ENCODE results near the gene CTR9.

Gene CTR9

DNA sequence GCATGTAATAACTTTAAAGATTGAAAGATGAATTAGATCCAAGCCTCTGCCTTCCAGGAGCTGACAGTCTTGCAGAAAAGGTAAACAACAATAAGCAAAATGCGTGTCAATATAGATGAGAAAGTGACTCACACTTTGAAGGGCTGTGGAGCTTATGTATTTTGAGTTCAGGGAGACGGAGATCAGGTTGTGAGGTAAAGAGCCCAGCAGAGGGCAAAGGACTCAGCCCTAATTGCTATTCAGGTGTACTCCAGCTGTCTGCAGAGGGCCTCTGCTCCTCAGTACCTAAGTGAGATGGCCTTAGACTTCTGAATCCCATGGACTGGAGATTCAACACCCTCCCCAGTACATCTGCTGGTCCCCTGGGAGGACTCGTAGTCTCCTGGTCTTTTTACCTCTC, 22.9 kb upstream of the CTR9 start:
- no peak for TF ChIP-seq POLR2A (IDR thresholded peaks at IDR 0.05; ENCODE audit: low read length)
- no peak for TF ChIP-seq GATA1 (IDR thresholded peaks at IDR 0.05; ENCODE audit: low read depth, low read length)
- DNase-seq: no peak

DNA sequence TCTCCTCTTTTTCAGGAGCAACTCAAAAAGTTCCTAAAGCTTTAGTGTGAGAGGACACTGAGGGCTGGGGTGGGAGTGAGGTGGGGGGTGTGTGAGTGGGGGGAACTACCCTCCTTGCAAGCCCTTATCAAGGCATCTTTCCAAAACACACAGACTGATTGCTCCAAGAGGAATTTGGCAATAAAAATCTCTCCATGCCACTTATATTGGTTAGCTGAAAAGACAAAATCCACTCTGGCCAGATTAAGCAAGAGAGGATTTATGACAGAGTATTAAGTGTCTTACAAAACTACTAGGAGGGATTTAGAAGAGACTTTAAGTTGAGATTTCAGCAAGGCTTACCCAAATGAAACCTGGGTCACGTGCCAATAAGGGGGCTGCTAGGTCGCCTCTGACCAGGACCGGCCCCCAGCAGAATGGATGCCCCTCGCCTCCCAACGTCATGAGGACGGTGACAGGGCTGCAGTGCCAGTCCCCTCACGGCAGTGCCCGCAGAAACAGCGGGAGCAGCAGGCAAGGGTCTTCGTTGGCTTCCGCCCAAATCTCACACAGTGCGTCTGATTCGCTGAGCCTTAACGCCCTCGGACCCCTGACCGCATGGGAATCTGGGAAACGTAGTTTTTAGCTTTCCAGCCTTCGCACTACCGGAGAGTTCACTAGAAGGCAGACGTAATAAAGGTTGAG, 22.1 kb upstream of the CTR9 start:
- TF ChIP-seq GATA1 (IDR thresholded peaks at IDR 0.05; ENCODE audit: low read depth, low read length): no peak
- no peak for TF ChIP-seq POLR2A (IDR thresholded peaks at IDR 0.05; ENCODE audit: low read length)

DNA sequence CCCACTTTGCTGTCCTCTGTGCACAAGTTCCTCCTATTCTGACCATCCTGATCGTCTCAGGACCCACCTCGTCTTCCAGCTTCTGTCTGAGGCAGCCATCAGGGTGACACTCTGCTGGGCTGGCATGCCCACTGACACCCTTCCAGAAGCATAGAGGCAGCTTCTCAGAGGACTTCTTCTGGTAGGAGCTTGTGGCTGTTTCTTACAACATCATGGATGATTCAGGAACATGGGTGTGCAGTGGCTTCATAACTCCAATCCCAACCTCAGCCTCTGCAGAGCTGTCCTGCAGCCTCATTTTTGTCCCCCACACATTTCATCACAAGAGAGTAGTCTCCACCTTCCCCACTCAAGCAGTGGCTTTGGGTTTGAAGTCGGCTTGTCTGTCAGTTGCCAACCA, 20.9 kb upstream of the CTR9 start:
- no peak for TF ChIP-seq POLR2A (IDR thresholded peaks at IDR 0.05; ENCODE audit: low read length)
- no peak for TF ChIP-seq GATA1 (IDR thresholded peaks at IDR 0.05; ENCODE audit: low read depth, low read length)
- no peak for DNase-seq

More for the DNA sequence above, 22.1 kb upstream of the CTR9 start:
- DNase-seq: no peak

DNA sequence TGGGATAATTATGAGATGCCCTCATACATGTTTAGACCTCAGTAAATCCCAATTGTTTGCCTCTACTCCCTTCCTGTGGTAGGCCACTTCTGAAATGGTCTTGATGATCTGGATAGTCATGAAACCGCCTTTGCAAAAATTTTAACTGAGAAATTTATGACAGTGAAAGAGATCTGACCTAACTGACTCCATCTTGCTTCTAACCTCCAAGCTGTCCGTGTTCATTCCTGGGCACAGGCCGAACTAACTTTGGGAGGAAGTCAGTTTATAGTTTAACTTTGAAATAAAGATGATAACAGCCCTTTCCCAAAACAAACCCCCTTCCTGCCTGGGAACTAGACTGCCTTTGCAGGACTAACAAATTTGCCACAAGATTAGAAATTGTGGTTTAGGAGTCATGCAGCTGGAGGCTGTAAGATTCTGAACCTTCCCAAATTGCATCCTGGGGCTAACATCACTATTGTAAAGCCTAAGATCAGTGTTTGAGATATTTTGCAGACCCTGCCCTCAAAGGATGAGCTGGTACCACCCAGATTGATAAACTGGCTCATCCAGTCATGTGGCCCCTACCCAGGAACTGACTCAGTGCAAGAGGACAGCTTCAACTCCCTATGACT, 19.9 kb upstream of the CTR9 start:
- no peak for DNase-seq
- TF ChIP-seq GATA1 (IDR thresholded peaks at IDR 0.05; ENCODE audit: low read depth, low read length) (no peak), POLR2A (IDR thresholded peaks at IDR 0.05; ENCODE audit: low read length) (no peak)

DNA sequence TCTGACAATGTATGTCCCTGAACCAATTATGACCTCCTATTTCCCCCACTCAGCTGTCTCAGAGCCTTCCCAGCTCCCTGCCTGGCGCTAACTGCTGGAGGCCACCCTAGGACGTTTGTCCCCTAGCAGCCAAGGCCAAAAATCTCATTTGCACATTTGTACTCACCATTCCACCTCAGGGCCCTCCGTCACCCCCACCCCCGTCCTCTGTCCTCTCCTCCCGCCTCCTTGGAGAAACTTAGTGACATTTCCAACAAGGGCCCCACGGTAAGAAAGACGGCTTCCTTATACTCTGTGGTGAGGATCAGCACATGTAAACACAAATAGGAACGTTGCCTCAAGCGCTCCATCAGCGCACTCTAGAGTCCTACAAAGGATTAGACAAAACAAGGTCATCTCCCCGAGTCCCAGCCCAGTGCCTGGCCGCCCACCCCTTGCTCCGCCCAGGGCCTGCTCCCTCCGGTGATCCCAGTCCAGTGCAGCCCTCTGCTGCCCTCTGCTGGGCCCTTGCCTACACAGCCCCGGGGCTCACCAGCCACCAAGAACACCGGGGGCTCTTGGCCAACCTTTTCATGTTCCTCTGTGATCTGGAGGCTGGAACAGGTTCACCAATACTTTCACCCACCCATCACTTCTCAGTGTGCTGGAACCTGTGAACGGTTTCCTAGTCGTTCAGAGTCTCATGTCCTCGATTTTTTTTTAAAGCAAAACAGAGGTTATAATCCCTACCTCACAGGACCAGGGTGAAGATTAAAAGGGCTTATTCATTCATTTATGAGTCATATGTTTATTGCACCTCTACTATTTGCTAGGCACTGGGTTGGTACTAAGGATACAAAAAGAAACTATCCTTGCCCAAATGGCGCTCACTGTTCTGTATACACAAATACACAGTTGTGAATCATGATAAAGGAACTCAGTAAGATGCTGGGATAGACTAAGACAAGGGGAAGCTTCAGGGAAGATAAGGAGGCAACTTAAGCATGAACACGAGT, 15.3 kb upstream of the CTR9 start:
- DNase-seq: peak; percentile 89 to 94

DNA sequence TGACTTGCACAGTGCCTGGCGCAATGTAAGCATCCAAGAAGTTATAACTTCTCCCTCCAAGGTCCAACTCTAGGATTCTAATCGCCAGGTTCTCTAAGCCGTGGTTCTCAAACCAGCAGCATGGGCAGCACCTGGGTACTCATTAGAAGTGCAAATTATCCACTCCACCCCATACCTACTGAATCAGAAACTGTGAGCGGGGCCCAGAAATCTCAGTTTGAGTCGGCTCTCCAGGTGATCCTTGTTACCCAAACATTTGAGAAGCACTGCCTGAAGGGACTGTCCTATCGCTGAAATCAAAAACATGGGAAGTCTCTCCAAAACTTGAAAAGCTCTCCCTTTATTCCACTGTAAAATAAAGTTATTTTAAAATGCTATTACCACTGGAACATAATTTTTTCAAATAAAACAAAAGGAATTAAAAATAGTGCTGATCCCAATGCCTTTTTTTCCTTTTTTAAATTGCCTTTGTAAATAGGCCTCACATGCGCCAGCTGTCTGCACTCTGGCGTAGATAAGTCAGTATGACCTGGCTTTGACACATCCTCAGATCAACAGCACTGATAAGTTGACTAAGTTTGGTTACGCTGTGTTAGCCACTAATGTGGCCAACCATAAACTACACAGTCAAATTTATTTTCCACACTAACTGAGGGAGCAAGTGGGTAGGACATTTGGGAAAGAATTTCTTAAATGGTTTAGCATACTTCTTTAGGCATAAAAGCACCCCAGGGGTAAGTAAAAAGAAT, 8.4 kb upstream of the CTR9 start:
- TF ChIP-seq GATA1 (IDR thresholded peaks at IDR 0.05; ENCODE audit: low read depth, low read length): peak; percentile 76
- peak; percentile 26 for TF ChIP-seq POLR2A (IDR thresholded peaks at IDR 0.05; ENCODE audit: low read length)
- DNase-seq: peak; percentile 85 to 87

More for the DNA sequence above, 15.3 kb upstream of the CTR9 start:
- no peak for TF ChIP-seq POLR2A (IDR thresholded peaks at IDR 0.05; ENCODE audit: low read length)
- TF ChIP-seq GATA1 (IDR thresholded peaks at IDR 0.05; ENCODE audit: low read depth, low read length): no peak

DNA sequence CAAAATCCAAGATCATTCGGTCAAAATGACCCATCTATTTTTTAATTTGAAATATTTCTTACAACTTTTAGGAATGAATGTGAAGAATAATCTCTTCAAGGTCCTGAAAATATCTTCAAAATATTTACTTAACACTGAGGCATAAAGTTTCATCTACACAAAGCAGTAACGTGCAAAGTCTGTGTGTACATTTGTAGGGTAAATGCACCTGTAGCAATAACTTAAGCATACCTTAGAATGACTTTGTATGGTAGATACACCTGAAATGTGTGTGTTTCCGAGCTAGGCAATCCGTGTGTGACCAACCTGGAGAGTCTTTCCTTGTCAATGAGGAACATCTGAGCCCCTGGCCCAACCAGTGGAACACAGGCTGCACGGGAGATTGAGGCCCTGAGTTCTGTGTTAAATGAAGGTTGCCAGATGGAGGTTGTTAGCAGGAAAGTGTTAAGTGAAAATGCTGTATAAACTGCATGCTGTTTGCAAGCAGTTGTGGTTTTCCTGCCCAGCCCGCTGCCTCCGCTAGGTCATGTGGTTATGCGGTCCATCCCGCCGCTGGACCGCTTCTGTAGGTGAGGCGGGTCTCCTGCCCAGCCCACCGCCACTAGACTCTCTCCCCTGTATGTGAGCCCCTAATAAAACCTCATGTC, 7.6 kb upstream of the CTR9 start:
- no peak for TF ChIP-seq GATA1 (IDR thresholded peaks at IDR 0.05; ENCODE audit: low read depth, low read length)
- no peak for TF ChIP-seq POLR2A (IDR thresholded peaks at IDR 0.05; ENCODE audit: low read length)
- DNase-seq: peak; percentile 34 to 42

DNA sequence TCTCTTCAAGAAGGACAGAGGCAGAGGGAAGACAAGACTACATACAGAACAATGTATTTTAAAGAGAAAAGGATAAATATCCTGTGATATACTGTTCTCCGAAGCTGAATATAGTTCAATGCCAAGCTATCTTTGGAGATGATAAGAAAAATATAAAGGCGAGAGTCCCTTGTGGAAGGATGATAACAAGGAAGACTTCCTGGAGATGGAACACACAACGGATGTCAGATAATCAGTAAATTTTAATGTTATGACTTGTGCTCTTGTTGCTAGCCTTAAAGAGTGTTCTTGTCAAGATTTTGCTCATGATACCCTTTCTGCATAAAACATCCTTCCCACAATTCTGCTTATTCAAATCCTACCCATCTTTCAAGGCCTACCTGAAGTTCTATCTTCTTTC, 6.8 kb upstream of the CTR9 start:
- DNase-seq: peak; percentile 28 to 41
- TF ChIP-seq GATA1 (IDR thresholded peaks at IDR 0.05; ENCODE audit: low read depth, low read length): no peak
- no peak for TF ChIP-seq POLR2A (IDR thresholded peaks at IDR 0.05; ENCODE audit: low read length)

DNA sequence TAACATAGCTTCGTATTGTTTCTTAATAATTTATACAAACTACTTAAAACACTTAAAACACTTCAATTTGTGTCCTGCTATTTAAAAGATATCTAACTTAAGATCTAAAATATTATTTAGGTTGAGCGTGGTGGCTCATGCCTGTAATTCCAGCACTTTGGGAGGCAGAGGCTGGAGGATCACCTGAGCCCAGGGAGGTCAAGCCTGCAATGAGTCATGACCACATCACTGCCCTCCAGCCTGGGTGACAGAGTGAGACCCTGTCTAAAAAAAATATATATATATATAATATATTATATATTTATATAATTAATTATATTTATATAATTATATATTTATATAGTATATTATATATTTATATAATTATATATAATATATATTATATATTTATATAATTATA, 4.2 kb upstream of the CTR9 start:
- no peak for TF ChIP-seq GATA1 (IDR thresholded peaks at IDR 0.05; ENCODE audit: low read depth, low read length)
- TF ChIP-seq POLR2A (IDR thresholded peaks at IDR 0.05; ENCODE audit: low read length): no peak
- DNase-seq: peak in 1 of 2 experiments; percentile 13

DNA sequence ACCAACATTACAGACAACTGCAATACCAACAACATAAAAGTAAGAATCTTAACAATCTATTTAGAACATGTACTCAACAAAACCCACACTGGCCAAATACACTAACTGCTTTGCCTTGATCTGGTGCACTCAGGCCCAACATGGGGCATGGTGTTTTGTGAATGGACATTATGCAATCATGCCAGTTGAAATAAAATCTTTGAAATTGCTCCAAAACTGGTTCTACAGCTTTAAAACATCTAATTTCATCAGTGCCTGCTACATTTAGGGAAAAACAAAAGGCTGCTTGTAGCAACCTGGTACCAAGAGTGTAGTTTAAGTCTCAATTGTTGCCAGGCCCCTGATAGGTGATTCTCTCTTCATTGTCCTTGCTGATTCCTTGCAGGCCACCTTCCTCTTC, 3.3 kb upstream of the CTR9 start:
- TF ChIP-seq POLR2A (IDR thresholded peaks at IDR 0.05; ENCODE audit: low read length) (no peak), GATA1 (IDR thresholded peaks at IDR 0.05; ENCODE audit: low read depth, low read length) (no peak)
- no peak for DNase-seq

DNA sequence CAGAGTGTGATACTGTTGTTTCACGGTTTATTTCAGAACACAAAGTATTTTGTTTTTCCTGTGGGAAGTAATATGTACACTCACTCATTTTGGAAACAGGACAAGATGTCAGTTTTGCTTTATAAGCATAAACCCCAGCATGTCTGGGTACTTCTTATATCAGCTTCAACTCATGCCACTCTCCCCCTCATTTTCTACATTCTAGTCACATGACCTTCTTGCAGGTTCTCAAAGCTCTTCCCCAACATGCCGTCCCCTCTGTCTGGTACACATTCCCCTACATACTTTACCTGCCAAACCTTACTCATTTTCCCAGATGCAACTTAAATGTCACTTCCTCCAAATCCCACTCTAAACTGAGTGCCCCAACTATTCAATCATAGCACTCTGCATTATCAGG, 1.6 kb upstream of the CTR9 start:
- DNase-seq: no peak
- no peak for TF ChIP-seq POLR2A (IDR thresholded peaks at IDR 0.05; ENCODE audit: low read length)
- no peak for TF ChIP-seq GATA1 (IDR thresholded peaks at IDR 0.05; ENCODE audit: low read depth, low read length)

DNA sequence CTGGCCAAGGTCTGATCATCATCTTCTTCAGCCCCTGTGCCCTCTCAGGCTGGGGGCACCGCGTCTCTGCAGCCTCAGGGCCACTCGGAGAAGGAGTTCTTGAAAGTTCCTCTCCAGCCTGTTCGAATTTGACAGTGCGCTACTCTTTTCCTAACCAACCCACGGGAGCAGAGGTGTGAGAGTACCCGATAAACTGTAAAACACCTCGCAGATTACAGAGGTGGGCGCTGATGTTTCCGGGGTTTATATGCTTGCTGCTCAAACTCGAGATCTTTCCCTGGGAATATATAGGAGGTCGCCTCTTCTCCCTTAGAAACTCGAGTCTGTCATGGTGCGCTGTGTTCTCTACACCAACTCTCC, 515 bp downstream of the CTR9 start:
- DNase-seq: peak; percentile 44 to 67
- TF ChIP-seq POLR2A (IDR thresholded peaks at IDR 0.05; ENCODE audit: low read length): no peak
- TF ChIP-seq GATA1 (IDR thresholded peaks at IDR 0.05; ENCODE audit: low read depth, low read length): no peak

DNA sequence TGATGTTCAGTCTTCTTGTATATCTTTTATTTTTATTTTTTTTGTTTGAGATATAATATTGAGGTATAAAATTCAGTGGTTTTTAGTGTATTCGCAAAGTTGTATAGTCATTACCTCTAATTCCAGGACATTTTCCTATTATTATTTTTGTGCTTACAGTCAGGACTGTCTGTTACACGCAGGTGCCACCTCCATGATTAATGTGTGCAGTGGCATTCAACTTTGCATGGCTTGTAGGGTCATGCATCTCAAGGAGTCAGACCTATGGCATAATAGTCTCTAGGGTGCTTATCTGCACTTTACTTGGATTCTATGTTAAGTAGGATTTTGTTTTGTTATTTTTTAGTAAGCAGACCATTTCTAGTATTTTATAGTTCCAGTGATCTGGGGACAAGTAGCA, 1.0 kb downstream of the CTR9 start:
- DNase-seq: peak; percentile 19 to 40
- TF ChIP-seq GATA1 (IDR thresholded peaks at IDR 0.05; ENCODE audit: low read depth, low read length) (no peak), POLR2A (IDR thresholded peaks at IDR 0.05; ENCODE audit: low read length) (no peak)
